Right ventricle myocardium superior (tissue), 1 donor: ENCODE data around the gene CFAP119. TPM values are rescaled to one million over a fixed set of nuclear protein-coding genes. Genes with fewer than 3 reads are reported as not detected.
A peak's percentile ranks its signal among the peaks of the same experiment; 100 is the strongest.
"Not testable (repeated sequence)": the region's sequence is repeated elsewhere in the genome, so short reads cannot be mapped to it uniquely, and the experiment has no call there.

Experiments used
- ATAC-seq: fragments of 200-7000 bp; cut with Tn5 transposase; one replicate; pipeline ENCODE4 v1.9.1; 2020; ENCODE audit warnings: mild to moderate bottlenecking; ENCODE audit not compliant: poor library complexity
- DNase-seq: peaks from one replicate; pipeline ENCODE4 v3.0.0-alpha.2; 2020
- intact Hi-C: fragments of 100-400 bp; cut with DNase I; formaldehyde crosslinking; loops from one replicate; pipeline ENCODE4 v1.11.2; 2022
- long read RNA-seq: library from polyadenylated mRNA; unstranded; transcript quantifications from one replicate; pipeline ENCODE4 v2.0.0, GENCODE V29; 2021
- total RNA-seq: library from RNA; stranded (reverse); fragmentation: NEBNext Ultra II Directional; extraction: Animal tissue kit (Norgen Biotek cat#: 25700); gene quantifications from one replicate; pipeline ENCODE4 v1.2.1, GENCODE V29; 2021
- donor health status: DM: no; HTN: yes; CAD: no; lungs with severe emphysema.

Gene CFAP119
- 0.46 TPM for total RNA-seq
- long read RNA-seq, partial matches to known transcripts: 0 of 4 reads
- long read RNA-seq, other reads (novel, unspliced or antisense): 4 of 4 reads

DNA sequence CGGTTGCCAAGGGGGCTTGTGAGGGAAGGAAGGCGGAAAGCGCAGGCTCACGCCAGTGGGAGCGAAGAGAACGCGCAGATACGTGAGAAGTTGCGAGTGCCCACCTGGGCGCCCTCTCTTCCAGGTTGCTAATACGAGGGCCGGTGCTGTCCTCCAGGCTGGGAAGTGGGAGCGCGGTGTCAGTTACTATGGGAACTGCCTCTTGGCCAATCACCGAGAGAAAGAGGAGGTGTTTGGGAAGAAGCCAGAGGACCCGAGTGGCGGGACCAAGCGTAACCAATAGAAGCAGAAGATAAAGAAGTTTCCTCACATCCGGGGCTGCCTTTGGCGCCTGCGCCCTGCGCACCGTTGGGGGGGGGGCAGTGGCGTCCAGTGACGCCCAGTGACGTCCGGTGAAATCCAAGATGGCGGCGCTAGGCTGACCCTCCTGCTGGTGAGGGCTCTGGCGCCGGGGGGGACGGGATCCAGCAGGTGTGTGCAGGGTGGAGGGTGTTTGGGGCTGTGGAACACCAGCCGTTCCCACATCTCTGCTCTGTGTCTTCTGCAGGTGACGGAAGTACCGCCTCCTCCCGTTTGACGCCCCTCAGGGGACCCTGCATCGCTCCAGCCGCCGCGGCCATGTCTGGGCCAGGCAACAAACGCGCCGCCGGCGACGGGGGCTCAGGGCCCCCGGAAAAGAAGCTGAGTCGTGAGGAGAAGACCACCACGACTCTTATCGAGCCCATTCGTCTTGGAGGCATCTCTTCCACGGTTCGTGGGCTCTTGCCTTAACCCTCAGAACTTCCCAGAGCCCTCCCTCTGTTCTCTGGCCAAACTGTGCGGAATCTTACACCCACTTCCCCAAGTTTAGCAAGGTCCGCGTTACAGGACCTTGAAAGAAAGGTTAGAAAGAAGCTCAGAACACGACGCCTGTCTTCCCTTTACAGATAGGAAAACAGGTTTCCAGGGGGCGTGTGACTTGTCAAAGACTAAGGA lies at the start of gene CFAP119, which contains the start of gene RNF40:
Gene CFAP119 (minus strand): TSS at position 135 of the 975 bp plus-strand sequence. CDS start 314 bp downstream, outside the sequence.
Gene RNF40 (plus strand): TSS at position 395 of the 975 bp plus-strand sequence. CDS start 224 bp downstream, at position 619.
- intact Hi-C loops: no loop called here

DNA sequence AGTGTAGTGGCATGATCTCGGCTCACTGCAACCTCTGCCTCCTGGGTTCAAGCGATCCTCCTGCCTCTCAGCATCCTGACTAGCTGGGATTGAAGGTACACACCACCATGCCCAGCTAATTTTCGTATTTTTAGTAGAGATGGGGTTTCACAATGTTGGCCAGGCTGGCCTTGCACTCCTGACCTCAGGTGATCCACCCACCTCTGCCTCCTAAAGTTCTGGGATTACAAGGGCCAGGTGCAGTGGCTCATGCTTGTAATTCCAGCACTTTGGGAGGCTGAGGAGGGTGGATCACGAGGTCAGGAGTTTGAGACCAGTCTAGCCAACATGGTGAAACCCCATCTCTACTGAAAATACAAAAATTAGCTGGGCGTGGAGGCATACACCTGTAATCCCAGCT lies 47.8 kb upstream of the CFAP119 start:
- DNase-seq, ATAC-seq, intact Hi-C loops: not testable (repeated sequence)

More for the DNA sequence above, at the start of gene CFAP119, which contains the start of gene RNF40:
- ATAC-seq (peak; percentile 97), DNase-seq (peak; percentile 97)

GRCh38 chr16:30808890-30809426 lies 47.1 kb upstream of the CFAP119 start:
- DNase-seq, ATAC-seq, intact Hi-C loops: not testable (repeated sequence)

GRCh38 chr16:30808146-30808545 lies 46.3 kb upstream of the CFAP119 start:
- intact Hi-C loops: no loop called here
- DNase-seq (no peak), ATAC-seq (no peak)

GRCh38 chr16:30805370-30806169 lies 43.7 kb upstream of the CFAP119 start:
- ATAC-seq (peak; percentile 98), DNase-seq (peak; percentile 94)
- intact Hi-C loops: no loop called here

- no peak for DNase-seq
- intact Hi-C loops: no loop called here
- peak; percentile 6 for ATAC-seq
Measured at GRCh38 chr16:30805056-30805369, 43.2 kb upstream of the CFAP119 start.

GRCh38 chr16:30802936-30803335 lies 41.1 kb upstream of the CFAP119 start:
- ATAC-seq (no peak), DNase-seq (no peak)
- intact Hi-C loops: no loop called here

DNA sequence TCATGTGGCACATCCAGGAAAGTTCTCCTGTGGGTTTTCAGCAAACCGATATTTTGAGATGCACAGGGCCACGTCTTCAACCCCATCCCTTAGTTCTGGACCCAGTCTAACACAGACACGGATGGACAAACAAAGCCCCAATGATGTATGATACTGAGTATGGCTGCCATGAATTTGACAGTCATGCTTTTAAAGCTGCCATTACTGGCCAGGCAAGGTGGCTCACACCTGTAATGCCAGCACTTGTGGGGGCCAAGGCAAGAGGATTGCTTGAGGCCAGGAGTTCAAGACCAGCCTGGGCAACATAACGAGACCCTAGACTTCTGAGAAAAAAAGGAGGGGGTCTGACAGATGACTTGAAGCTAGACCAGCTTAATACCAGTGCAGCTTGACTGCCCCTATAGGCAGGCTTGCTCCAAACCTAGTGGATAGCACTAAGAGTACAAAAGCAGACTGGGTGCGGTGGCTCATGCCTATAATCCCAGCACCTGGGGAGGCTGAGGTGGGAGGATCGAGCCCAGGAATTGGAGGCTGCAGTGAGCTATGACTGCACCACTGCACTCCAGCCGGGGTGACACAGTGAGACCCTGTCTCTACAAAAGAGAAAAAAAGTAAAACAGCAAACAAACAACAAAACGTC lies 35.9 kb upstream of the CFAP119 start:
- ATAC-seq (peak; percentile 29), DNase-seq (no peak)
- intact Hi-C loops: no loop called here

- intact Hi-C loops: no loop called here
- no peak for ATAC-seq
- DNase-seq: no peak
Measured at GRCh38 chr16:30794634-30795033, 32.8 kb upstream of the CFAP119 start.

- intact Hi-C loops: no loop called here
- ATAC-seq (no peak), DNase-seq (no peak)
Measured at GRCh38 chr16:30793508-30794069, 31.7 kb upstream of the CFAP119 start.

DNA sequence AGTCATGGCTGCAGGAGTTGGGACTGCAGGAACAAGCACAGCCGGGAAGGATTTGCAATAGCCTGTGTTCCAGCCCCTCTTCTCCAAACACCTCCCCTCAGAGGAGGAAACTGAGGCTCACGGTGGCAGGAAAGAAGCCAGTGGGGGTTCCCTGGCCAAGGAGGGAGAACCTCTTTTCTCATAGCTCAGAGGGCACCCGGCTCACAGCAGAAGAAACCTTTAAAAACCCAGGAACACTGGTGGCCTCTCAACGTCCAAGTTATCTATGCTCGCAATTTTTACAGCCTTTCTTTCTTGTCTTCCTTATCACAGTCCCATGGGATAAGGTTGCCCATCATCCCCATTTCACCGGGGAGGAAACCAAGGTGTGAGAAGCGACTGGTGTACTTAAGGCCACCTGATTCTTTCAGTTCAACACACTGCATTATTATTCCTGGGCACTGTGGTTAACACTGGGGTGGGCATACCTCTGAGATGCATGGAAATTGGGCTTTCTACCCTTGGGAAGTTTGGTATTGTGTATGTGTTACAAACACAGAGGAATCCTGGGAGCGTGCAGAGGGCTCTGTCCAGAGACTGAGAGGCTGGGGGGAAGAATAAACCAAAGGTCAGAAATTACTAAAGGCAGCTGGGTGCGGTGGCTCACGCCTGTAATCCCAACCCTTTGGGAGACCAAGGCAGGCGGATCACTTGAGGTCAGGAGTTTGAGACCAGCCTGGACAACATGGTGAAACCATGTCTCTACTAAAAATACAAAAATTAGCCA lies 25.9 kb upstream of the CFAP119 start:
- intact Hi-C loops: no loop called here
- no peak for DNase-seq
- no peak for ATAC-seq

DNA sequence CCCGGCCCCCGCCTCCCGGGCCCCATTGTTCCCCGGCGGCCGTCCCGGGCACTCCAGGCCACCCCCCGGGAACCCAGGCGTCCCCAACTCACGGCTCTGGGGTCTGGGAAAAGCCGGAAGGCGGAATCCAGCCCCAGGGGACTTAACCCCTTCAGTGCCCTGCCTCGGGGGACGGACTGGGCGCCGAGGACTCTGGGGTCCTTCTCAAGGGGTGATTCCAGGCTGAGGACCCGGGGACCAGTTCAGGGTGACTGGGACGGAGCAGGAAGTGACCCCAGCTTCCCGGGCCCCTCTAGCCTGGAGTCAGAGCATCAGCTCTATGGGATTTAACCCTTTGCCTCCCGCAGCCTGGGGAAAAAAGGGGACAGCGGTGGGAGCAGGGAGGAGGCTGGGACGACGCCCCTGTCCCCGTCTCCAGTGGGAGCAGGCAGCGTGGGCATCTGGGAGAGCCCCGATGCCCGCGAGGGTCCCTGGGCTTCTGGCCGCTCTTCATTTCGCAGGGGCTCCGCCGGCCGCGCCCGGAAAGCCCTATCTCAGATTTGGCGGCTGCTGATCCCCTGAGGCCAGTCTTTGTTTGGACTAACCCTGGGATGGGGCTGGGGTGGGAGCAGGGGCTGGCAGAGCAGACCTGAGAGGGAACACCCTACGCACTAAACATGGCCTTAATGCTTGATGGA lies 25.2 kb upstream of the CFAP119 start, which contains the start of gene ZNF629:
Gene ZNF629 (minus strand): TSS at position 270 of the 677 bp plus-strand sequence. CDS start 2,723 bp downstream, outside the sequence.
- intact Hi-C loops: no loop called here
- DNase-seq: peak; percentile 72
- ATAC-seq: peak; percentile 84

DNA sequence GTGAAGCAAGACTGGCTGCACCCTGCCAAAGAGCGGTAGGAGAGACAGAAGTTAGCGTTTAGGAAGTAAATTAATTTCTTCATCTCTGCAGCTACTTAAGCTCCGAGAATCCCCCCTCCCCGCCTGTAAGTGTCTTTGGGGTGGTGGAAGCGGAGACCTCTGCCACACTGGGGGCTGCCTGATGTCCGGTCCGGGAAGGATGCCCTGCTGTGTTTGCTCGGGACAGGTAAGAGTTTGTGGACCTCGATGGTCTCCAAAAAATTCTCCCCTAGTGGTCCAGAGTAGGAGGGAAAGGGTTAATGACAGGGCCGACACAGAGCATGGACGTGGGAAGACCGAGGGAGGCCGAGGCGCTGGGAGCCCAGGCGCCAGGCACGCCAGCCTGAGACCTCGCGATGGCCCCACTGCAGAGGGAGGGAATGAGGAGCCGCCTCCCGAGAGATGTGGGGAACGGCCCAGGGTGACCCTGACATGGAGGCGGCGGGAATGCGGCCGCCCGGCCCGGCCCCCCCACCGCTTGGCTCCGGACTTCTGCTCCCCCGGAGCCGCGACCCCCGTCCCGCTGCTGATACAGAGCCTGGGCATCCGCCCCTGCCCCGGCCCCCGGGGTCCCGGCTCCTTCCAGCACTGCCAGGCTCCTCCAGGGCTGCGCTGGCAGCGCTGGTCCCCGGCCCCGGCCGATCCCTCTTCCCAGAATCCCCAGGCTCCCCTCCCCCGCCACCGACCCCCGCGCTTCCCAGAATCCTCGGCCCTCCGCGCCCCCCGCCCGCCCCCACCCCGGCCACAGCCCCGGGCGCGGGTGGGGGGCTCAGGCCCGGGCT lies 24.5 kb upstream of the CFAP119 start:
- intact Hi-C loops: no loop called here
- DNase-seq: peak; percentile 63

GRCh38 chr16:30785126-30786106 lies 23.6 kb upstream of the CFAP119 start:
- intact Hi-C loops: no loop called here
- ATAC-seq: no peak
- no peak for DNase-seq

More for the DNA sequence above, 24.5 kb upstream of the CFAP119 start:
- ATAC-seq: peak; percentile 66

DNA sequence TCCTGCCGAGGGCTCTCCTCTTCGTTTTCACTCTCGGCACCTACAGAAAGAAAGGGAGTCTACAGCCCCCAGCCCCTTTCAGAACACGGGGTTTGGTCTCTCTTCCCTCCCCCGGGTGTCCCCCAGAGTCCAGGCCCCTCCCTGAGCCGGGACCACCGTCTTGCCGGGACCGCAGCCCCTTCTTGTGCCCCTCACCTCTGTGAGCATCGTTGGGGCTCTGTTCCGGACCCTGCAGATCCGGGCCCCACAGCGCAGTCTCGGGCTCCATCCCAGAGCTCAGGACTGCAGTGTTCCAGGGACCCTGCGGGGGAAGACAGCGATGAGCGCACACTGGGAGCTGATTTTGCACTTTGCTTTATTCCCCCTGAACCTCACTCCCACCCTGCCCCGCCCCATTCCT lies 22.4 kb upstream of the CFAP119 start:
- DNase-seq (no peak), ATAC-seq (no peak)
- intact Hi-C loops: no loop called here
